Measurements from ENCODE around the gene ZBTB42. TPM values are rescaled to one million over a fixed set of nuclear protein-coding genes. Genes with fewer than 3 reads are reported as not detected.

The ZBTB42 gene
- total and polyA plus RNA-seq, 2 donors (not counting 1 experiment from before 2014, with no cell fraction given), result 1.6 to 8.3 TPM

DNA sequence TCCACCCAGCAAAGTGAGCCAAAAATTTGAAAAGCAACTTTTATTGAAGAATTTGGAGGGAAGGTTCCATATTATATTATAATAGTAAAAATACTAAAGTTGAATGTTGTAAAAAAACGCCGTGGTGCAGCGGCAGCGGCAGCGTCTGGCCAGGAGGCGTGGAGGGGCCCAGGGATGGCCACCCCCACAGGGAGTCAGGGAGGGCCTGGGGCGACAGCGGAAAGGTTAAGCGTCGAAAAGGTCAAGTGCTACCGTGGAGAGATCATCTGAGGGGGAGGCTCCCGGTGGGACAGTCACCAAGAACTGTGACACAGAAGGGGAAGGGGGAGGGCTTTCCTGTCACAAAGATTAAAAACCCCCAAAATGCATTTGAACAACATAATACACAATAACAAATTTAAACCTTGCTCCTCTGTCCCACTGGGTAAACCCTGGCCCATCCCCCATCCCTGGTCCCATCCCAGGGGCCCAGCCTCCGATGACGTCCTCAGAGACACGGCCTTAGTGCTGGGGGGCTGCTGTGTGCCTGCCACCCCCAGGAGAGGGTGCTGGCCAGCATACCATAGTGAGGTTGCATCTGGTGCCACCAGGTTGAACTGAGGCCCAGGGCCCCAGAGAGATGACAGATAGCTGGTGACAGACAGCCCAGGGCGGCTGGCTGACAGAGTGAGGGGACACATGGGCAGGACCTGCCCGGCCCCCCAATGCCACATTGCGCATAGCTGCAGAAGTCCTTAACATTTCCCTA is 31.4 kb upstream of the ZBTB42 start:
- Histone ChIP-seq H3K27ac (ENCODE audit: low read length in 2 of 2) (no peak overlapping the region), H3K9me3 (ENCODE audit: control extremely low read depth in 1 of 3, control insufficient read depth in 2 of 3, insufficient read depth in 1 of 3, low read length in 2 of 3) (peaks cover 0 to 14% (median 3%) of the 10 kb centered on the region in 3 donors), H3K4me1 (ENCODE audit: control insufficient read depth in 2 of 2, insufficient read depth in 2 of 2, low read length in 2 of 2) (peaks cover 0 to 8% of the 10 kb centered on the region in 2 donors), H3K79me2 (ENCODE audit: control insufficient read depth, insufficient read depth, low read length) (no peaks in the 10 kb centered on the region), H3K4me2 (replicated peaks; ENCODE audit: low read depth, low read length, poor library complexity, severe bottlenecking) (no peak overlapping the region), H3K4me3 (ENCODE audit: control extremely low read depth in 1 of 5, extremely low read depth in 1 of 5, insufficient read depth in 1 of 5, low read depth in 2 of 5, low read length in 4 of 5) (no peak overlapping the region), H2AFZ (ENCODE audit: insufficient read depth, low read depth, low read length, poor library complexity, severe bottlenecking) (no peak overlapping the region), H4K20me1 (ENCODE audit: control insufficient read depth, insufficient read depth, low read length, poor library complexity, severe bottlenecking) (no peaks in the 10 kb centered on the region), H3K27me3 (replicated peaks in 1 of 4; ENCODE audit: control extremely low read depth in 1 of 4, control insufficient read depth in 3 of 4, insufficient read depth in 4 of 4, low read length in 3 of 4) (no peaks in the 10 kb centered on the region), H3K36me3 (replicated peaks in 1 of 2; ENCODE audit: control extremely low read depth in 1 of 2, control insufficient read depth in 1 of 2, extremely low read depth in 1 of 2, insufficient read depth in 2 of 2, low read length in 1 of 2) (peaks cover 0 to 10% of the 10 kb centered on the region in 2 experiments), H3K9ac (ENCODE audit: low read length) (no peak overlapping the region)
- TF ChIP-seq EZH2 (IDR thresholded peaks at IDR 0.05; ENCODE audit: borderline replicate concordance, insufficient read depth, low read depth, low read length, poor library complexity, severe bottlenecking), result no peak
- no peak for TF ChIP-seq CTCF (IDR thresholded peaks at IDR 0.05)
- 89% methylated on average over 14 of the region's 18 CpGs for WGBS (ENCODE audit: insufficient coverage)
- H3K4me3 Mint-ChIP-seq, result no peak overlapping the region
- POLR2A ChIA-PET, result no interaction called here
- no peaks in the 10 kb centered on the region for H3K27me3 Mint-ChIP-seq
- no peaks in the 10 kb centered on the region for H3K9me3 Mint-ChIP-seq (ENCODE audit: insufficient read depth)
- CTCF ChIA-PET, result interaction anchor here (1.0 to 6.1 kb wide), 14 partner anchors 15 to 277 kb away, joined by 3 to 89 read pairs (median 7); partner anchors contain the start of genes SIVA1 and ZBTB42
- no peak overlapping the region for H3K27ac Mint-ChIP-seq
- peaks cover 8% of the 10 kb centered on the region for H3K4me1 Mint-ChIP-seq
- ATAC-seq (ENCODE audit: low read depth), result no peak
- DNase-seq, result no peak
- intact Hi-C loops (cut with micrococcal nuclease), result no loop called here

- ChIA-PET CTCF (interaction anchor here (0.5 to 6.1 kb wide), 5 partner anchors 18 to 231 kb away, joined by 3 to 89 read pairs (median 4); partner anchors contain the start of gene SIVA1), POLR2A (no interaction called here)
- no peak overlapping the region for H3K4me3 ChIP-seq (ENCODE audit: control extremely low read depth in 1 of 5, extremely low read depth in 1 of 5, insufficient read depth in 1 of 5, low read depth in 2 of 5, low read length in 4 of 5)
- DNase-seq (no peak), ATAC-seq (ENCODE audit: low read depth) (no peak)
- no peaks in the 10 kb centered on the region for H3K27me3 Mint-ChIP-seq
- no peak overlapping the region for H3K4me3 Mint-ChIP-seq
- no peaks in the 10 kb centered on the region for H3K27me3 ChIP-seq (replicated peaks in 1 of 4; ENCODE audit: control extremely low read depth in 1 of 4, control insufficient read depth in 3 of 4, insufficient read depth in 4 of 4, low read length in 3 of 4)
- H3K9ac ChIP-seq (ENCODE audit: low read length), result no peak overlapping the region
- no peak overlapping the region for H2AFZ ChIP-seq (ENCODE audit: insufficient read depth, low read depth, low read length, poor library complexity, severe bottlenecking)
- H3K79me2 ChIP-seq (ENCODE audit: control insufficient read depth, insufficient read depth, low read length), result no peaks in the 10 kb centered on the region
- H3K27ac ChIP-seq (ENCODE audit: low read length in 2 of 2), result no peak overlapping the region
- H3K4me1 Mint-ChIP-seq, result peaks cover 8% of the 10 kb centered on the region
- no peaks in the 10 kb centered on the region for H4K20me1 ChIP-seq (ENCODE audit: control insufficient read depth, insufficient read depth, low read length, poor library complexity, severe bottlenecking)
- no peaks in the 10 kb centered on the region for H3K9me3 Mint-ChIP-seq (ENCODE audit: insufficient read depth)
- no peak overlapping the region for H3K4me2 ChIP-seq (replicated peaks; ENCODE audit: low read depth, low read length, poor library complexity, severe bottlenecking)
- H3K27ac Mint-ChIP-seq, result no peak overlapping the region
- intact Hi-C loops (cut with micrococcal nuclease), result no loop called here
- TF ChIP-seq EZH2 (IDR thresholded peaks at IDR 0.05; ENCODE audit: borderline replicate concordance, insufficient read depth, low read depth, low read length, poor library complexity, severe bottlenecking) (no peak), CTCF (IDR thresholded peaks at IDR 0.05) (no peak)
- H3K9me3 ChIP-seq (ENCODE audit: control extremely low read depth in 1 of 3, control insufficient read depth in 2 of 3, insufficient read depth in 1 of 3, low read length in 2 of 3), result peaks cover 0 to 14% (median 3%) of the 10 kb centered on the region in 3 donors
- WGBS (ENCODE audit: insufficient coverage), result 97% methylated on average over 23 of the region's 24 CpGs
- H3K36me3 ChIP-seq (replicated peaks in 1 of 2; ENCODE audit: control extremely low read depth in 1 of 2, control insufficient read depth in 1 of 2, extremely low read depth in 1 of 2, insufficient read depth in 2 of 2, low read length in 1 of 2), result peaks cover 0 to 10% of the 10 kb centered on the region in 2 experiments
- peaks cover 0 to 8% of the 10 kb centered on the region in 2 donors for H3K4me1 ChIP-seq (ENCODE audit: control insufficient read depth in 2 of 2, insufficient read depth in 2 of 2, low read length in 2 of 2)
Measured at GRCh38 chr14:104770072-104770579, 30.8 kb upstream of the ZBTB42 start.
